Stimulated activated memory B cell treated with anti-CD40 and anti-IgM and Interleukin-4, amounts not matched to agents 10 μg/mL and 1 μg/mL and 100 μg/mL, for 72 hours (primary cell): ENCODE data around the gene MYO16.

Experiments
- ATAC-seq: fragments of 150-1000 bp; cut with Tn5 transposase; 2 replicates; pipeline ENCODE4 v1.10.0; 2021
- H3K27ac Mint-ChIP-seq: one replicate; pipeline ENCODE4 v1.8.0; 2022; ENCODE audit warnings: mild to moderate bottlenecking, mixed read lengths
- H3K27me3 Mint-ChIP-seq: one replicate; pipeline ENCODE4 v1.8.0; 2022; ENCODE audit warnings: mixed read lengths
- H3K36me3 Mint-ChIP-seq: one replicate; pipeline ENCODE4 v1.8.0; 2022; ENCODE audit warnings: mixed read lengths
- H3K4me1 Mint-ChIP-seq: one replicate; pipeline ENCODE4 v1.8.0; 2022; ENCODE audit warnings: mixed read lengths
- H3K4me3 Mint-ChIP-seq: one replicate; pipeline ENCODE4 v1.8.0; 2022; ENCODE audit warnings: mild to moderate bottlenecking, moderate library complexity, mixed read lengths
- H3K9me3 Mint-ChIP-seq: one replicate; pipeline ENCODE4 v1.8.0; 2022; ENCODE audit warnings: mixed read lengths

Gene MYO16

GRCh38 chr13:108993346-108993745 is 363.9 kb downstream of the MYO16 start:
- no peak overlapping the region for H3K27ac Mint-ChIP-seq
- no peaks in the 10 kb centered on the region for H3K9me3 Mint-ChIP-seq
- ATAC-seq = no peak
- H3K36me3 Mint-ChIP-seq = no peaks in the 10 kb centered on the region
- H3K27me3 Mint-ChIP-seq = no peaks in the 10 kb centered on the region
- no peaks in the 10 kb centered on the region for H3K4me1 Mint-ChIP-seq
- no peak overlapping the region for H3K4me3 Mint-ChIP-seq

- no peaks in the 10 kb centered on the region for H3K9me3 Mint-ChIP-seq
- ATAC-seq = no peak
- H3K4me3 Mint-ChIP-seq = no peak overlapping the region
- H3K4me1 Mint-ChIP-seq = no peaks in the 10 kb centered on the region
- H3K27ac Mint-ChIP-seq = no peak overlapping the region
- no peaks in the 10 kb centered on the region for H3K36me3 Mint-ChIP-seq
- H3K27me3 Mint-ChIP-seq = no peaks in the 10 kb centered on the region
These were observed 367.0 kb downstream of the MYO16 start for GRCh38 chr13:108996430-108996829.

GRCh38 chr13:109000207-109000606 is 370.8 kb downstream of the MYO16 start:
- no peaks in the 10 kb centered on the region for H3K4me1 Mint-ChIP-seq
- no peak overlapping the region for H3K4me3 Mint-ChIP-seq
- no peak for ATAC-seq
- no peaks in the 10 kb centered on the region for H3K9me3 Mint-ChIP-seq
- H3K27me3 Mint-ChIP-seq = no peaks in the 10 kb centered on the region
- H3K27ac Mint-ChIP-seq = no peak overlapping the region
- H3K36me3 Mint-ChIP-seq = no peaks in the 10 kb centered on the region

GRCh38 chr13:109002934-109003333 is 373.5 kb downstream of the MYO16 start:
- H3K36me3 Mint-ChIP-seq = no peaks in the 10 kb centered on the region
- no peak overlapping the region for H3K27ac Mint-ChIP-seq
- no peak overlapping the region for H3K4me3 Mint-ChIP-seq
- no peak for ATAC-seq
- H3K9me3 Mint-ChIP-seq = no peaks in the 10 kb centered on the region
- H3K4me1 Mint-ChIP-seq = no peaks in the 10 kb centered on the region
- H3K27me3 Mint-ChIP-seq = no peaks in the 10 kb centered on the region

GRCh38 chr13:109007946-109008345 is 378.5 kb downstream of the MYO16 start:
- no peak for ATAC-seq
- Mint-ChIP-seq H3K4me1 (no peaks in the 10 kb centered on the region), H3K4me3 (no peak overlapping the region), H3K36me3 (no peaks in the 10 kb centered on the region), H3K27ac (no peak overlapping the region), H3K27me3 (no peaks in the 10 kb centered on the region), H3K9me3 (no peaks in the 10 kb centered on the region)

DNA sequence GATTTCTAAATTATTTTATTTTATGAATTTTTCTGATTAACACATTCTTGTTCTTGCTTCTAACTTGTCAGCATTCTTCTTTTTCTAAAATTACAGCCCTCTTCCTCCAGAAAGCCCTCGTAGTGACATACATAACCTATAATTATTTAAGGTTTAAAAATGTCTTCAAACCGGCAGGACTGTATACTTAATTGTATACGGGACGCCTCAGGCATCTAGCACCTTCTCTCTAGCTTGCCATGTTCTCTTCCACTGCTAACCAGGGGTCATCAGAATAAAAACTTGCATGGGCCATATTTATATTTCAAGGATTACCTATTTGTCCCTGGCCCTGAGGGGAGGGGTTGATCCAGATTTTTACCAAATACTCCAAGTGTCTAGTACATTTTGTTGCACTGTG is 380.3 kb downstream of the MYO16 start:
- H3K27me3 Mint-ChIP-seq = no peaks in the 10 kb centered on the region
- no peaks in the 10 kb centered on the region for H3K4me1 Mint-ChIP-seq
- no peaks in the 10 kb centered on the region for H3K36me3 Mint-ChIP-seq
- H3K9me3 Mint-ChIP-seq = peaks cover 3% of the 10 kb centered on the region
- H3K27ac Mint-ChIP-seq = no peak overlapping the region
- ATAC-seq = no peak
- no peak overlapping the region for H3K4me3 Mint-ChIP-seq

- no peaks in the 10 kb centered on the region for H3K36me3 Mint-ChIP-seq
- no peak overlapping the region for H3K4me3 Mint-ChIP-seq
- peaks cover 6% of the 10 kb centered on the region for H3K27me3 Mint-ChIP-seq
- H3K4me1 Mint-ChIP-seq = no peaks in the 10 kb centered on the region
- H3K9me3 Mint-ChIP-seq = peaks cover 4% of the 10 kb centered on the region
- no peak for ATAC-seq
- no peak overlapping the region for H3K27ac Mint-ChIP-seq
These were observed 381.5 kb downstream of the MYO16 start for GRCh38 chr13:109010912-109011311.

DNA sequence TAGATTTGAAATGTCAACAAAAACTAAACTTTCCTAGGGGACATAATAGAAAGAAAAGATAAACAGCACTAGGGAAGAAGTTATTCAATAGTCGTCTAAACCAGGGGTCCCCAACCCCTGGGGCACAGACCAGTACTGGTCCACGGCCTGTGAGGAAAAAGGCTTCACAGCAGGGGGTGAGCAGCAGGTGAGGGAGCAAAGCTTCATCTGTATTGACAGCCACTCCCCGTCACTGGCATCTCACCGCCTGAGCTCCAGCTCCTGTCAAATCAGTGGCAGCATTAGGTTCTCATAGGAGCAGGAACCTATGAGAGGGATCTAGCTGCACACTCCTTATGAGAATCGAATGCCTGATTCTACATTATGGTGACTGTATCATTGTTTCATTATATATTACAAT is 382.7 kb downstream of the MYO16 start:
- Mint-ChIP-seq H3K36me3 (no peaks in the 10 kb centered on the region), H3K4me1 (no peaks in the 10 kb centered on the region), H3K27ac (no peak overlapping the region), H3K9me3 (peaks cover 7% of the 10 kb centered on the region), H3K27me3 (peaks cover 14% of the 10 kb centered on the region), H3K4me3 (no peak overlapping the region)
- no peak for ATAC-seq

DNA sequence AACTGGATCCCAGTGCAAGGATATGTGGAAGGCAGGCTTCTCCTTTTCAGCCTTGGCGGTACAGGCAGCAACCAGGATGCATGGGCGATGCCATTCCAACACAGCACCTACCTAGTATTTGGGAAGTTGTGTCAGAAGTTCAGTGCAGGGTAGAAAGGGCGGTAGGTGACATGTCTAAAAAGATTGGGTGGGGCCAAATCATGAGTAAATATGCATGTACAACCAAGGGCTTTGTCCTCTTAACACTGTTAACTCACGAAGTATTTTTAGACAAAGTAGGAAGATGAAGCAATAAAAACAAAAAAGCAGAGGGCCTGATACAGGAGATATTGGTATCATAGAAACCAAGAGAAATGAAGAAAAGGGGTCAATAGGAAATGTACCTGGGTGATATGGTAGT is 392.1 kb downstream of the MYO16 start:
- no peak overlapping the region for H3K4me3 Mint-ChIP-seq
- no peaks in the 10 kb centered on the region for H3K4me1 Mint-ChIP-seq
- H3K36me3 Mint-ChIP-seq = no peaks in the 10 kb centered on the region
- H3K9me3 Mint-ChIP-seq = no peaks in the 10 kb centered on the region
- no peak overlapping the region for H3K27ac Mint-ChIP-seq
- H3K27me3 Mint-ChIP-seq = peaks cover 14% of the 10 kb centered on the region
- ATAC-seq = no peak

DNA sequence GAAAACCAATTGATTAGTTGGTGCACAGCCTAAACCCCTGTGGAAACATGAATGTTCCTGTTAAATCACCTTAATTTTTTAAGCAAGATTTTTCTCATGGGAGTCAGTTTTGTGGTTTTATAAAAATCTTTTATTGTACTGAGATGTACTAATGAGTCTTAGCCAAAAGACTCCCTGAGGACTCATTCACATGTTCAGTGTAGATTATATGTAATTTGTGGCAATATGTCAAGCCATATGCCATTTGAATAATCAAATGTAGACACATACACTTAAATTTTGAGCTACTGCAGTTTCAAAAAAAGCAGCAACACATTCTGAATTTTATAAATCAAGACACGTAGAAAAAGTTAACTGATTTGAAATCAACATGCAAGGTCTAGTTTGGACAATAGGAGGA is 395.2 kb downstream of the MYO16 start:
- Mint-ChIP-seq H3K4me3 (no peak overlapping the region), H3K4me1 (no peaks in the 10 kb centered on the region), H3K9me3 (no peaks in the 10 kb centered on the region), H3K36me3 (no peaks in the 10 kb centered on the region), H3K27me3 (no peaks in the 10 kb centered on the region), H3K27ac (no peak overlapping the region)
- no peak for ATAC-seq

- Mint-ChIP-seq H3K4me3 (no peak overlapping the region), H3K27ac (no peak overlapping the region), H3K36me3 (no peaks in the 10 kb centered on the region), H3K4me1 (no peaks in the 10 kb centered on the region), H3K27me3 (no peaks in the 10 kb centered on the region), H3K9me3 (no peaks in the 10 kb centered on the region)
- ATAC-seq = no peak
These were observed 396.9 kb downstream of the MYO16 start for GRCh38 chr13:109026266-109026665.

- Mint-ChIP-seq H3K4me1 (no peaks in the 10 kb centered on the region), H3K9me3 (no peaks in the 10 kb centered on the region), H3K4me3 (no peak overlapping the region), H3K27me3 (peaks cover 8% of the 10 kb centered on the region), H3K27ac (no peak overlapping the region), H3K36me3 (no peaks in the 10 kb centered on the region)
- no peak for ATAC-seq
These were observed 399.2 kb downstream of the MYO16 start for GRCh38 chr13:109028624-109029023.

- Mint-ChIP-seq H3K4me1 (no peaks in the 10 kb centered on the region), H3K27ac (no peak overlapping the region), H3K4me3 (no peak overlapping the region), H3K9me3 (peaks cover 2% of the 10 kb centered on the region), H3K27me3 (peaks cover 8% of the 10 kb centered on the region), H3K36me3 (no peaks in the 10 kb centered on the region)
- no peak for ATAC-seq
These were observed 403.7 kb downstream of the MYO16 start for GRCh38 chr13:109033090-109033489.

- H3K27ac Mint-ChIP-seq = no peak overlapping the region
- no peak overlapping the region for H3K4me3 Mint-ChIP-seq
- no peak for ATAC-seq
- H3K4me1 Mint-ChIP-seq = no peaks in the 10 kb centered on the region
- peaks cover 2% of the 10 kb centered on the region for H3K9me3 Mint-ChIP-seq
- peaks cover 8% of the 10 kb centered on the region for H3K27me3 Mint-ChIP-seq
- no peaks in the 10 kb centered on the region for H3K36me3 Mint-ChIP-seq
These were observed 406.8 kb downstream of the MYO16 start for GRCh38 chr13:109036078-109036780.

- no peaks in the 10 kb centered on the region for H3K27me3 Mint-ChIP-seq
- no peak for ATAC-seq
- no peaks in the 10 kb centered on the region for H3K4me1 Mint-ChIP-seq
- no peak overlapping the region for H3K4me3 Mint-ChIP-seq
- H3K36me3 Mint-ChIP-seq = no peaks in the 10 kb centered on the region
- no peak overlapping the region for H3K27ac Mint-ChIP-seq
- no peaks in the 10 kb centered on the region for H3K9me3 Mint-ChIP-seq
These were observed 414.2 kb downstream of the MYO16 start for GRCh38 chr13:109043636-109044035.

- Mint-ChIP-seq H3K4me1 (no peaks in the 10 kb centered on the region), H3K27ac (no peak overlapping the region), H3K9me3 (no peaks in the 10 kb centered on the region), H3K4me3 (no peak overlapping the region), H3K27me3 (no peaks in the 10 kb centered on the region), H3K36me3 (no peaks in the 10 kb centered on the region)
- no peak for ATAC-seq
These were observed 426.4 kb downstream of the MYO16 start for GRCh38 chr13:109055850-109056249.

GRCh38 chr13:109058087-109058486 is 428.7 kb downstream of the MYO16 start:
- no peaks in the 10 kb centered on the region for H3K4me1 Mint-ChIP-seq
- ATAC-seq = no peak
- no peak overlapping the region for H3K4me3 Mint-ChIP-seq
- H3K9me3 Mint-ChIP-seq = no peaks in the 10 kb centered on the region
- H3K36me3 Mint-ChIP-seq = no peaks in the 10 kb centered on the region
- no peaks in the 10 kb centered on the region for H3K27me3 Mint-ChIP-seq
- no peak overlapping the region for H3K27ac Mint-ChIP-seq
